NCI-H2029 (cell line): ENCODE measurements around the gene PCGF1.

ENCODE experiments used
- DNase-seq: peaks from one replicate; lab custom pipeline; 2025; lab: John Stamatoyannopoulos, UW

The PCGF1 gene

GRCh38 chr2:74507145-74507925 is at the start of gene PCGF1:
Gene PCGF1 (minus strand): TSS chr2:74507695. CDS start chr2:74507668, 27 bp downstream.
- peak; percentile 93 for DNase-seq

DNA sequence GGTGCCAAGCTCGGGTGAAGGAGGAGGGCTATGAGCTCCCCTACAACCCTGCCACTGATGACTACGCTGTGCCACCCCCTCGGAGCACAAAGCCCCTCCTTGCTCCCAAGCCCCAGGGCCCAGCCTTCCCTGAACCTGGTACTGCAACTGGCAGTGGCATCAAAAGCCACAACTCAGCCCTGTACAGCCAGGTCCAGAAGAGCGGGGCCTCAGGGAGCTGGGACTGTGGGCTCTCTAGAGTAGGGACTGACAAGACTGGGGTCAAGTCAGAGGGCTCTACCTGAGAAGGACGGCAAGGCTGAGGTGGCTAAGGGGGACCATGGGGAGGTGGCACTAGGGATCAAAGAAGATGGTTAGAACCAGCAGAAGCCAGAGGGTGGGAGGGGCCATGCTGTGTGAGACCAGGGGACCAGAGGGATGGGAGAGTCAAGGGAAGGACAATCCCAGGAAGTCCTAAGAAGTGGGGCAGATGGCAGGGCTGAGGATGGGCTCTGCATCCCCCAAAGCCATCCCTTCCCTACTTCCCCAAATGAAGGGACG is 49.4 kb upstream of the PCGF1 start:
- DNase-seq = no peak

DNA sequence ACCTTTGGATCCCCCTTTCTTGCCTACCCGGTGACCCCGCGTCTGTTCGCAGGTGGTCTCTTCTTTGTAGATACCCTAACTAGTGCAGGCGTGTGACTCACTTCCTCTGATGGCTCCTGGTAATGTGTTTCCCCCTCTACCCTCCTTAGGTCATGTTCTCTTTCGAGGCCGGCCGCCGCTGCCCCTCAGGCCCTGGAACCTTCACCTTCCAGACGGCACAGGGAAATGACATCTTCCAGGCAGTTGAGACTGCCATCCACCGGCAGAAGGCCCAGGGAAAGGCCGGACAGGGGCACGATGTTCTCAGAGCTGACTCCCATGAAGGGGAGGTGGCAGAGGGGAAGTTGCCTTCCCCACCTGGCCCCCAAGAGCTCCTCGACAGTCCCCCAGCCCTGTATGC is 48.7 kb upstream of the PCGF1 start:
- DNase-seq = no peak

DNA sequence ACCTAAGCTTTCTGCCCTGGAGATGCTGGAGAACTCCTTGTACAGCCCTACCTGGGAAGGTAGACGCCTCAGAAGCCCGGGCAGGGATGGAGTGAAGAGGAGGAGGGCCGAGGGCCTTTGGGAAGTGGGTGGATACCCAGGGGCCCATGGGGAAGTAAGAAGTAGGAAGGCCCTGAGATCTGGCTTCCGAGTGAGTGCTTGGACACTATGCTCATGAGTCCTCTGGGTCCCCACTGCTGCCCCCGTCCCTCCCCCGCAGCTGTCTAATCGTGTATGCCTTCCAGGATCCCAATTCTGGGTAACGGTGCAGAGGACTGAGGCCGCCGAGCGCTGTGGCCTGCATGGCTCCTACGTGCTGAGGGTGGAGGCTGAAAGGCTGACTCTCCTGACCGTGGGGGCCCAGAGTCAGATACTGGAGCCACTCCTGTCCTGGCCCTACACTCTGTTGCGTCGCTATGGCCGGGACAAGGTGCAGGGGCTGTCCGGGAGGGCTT is 48.2 kb upstream of the PCGF1 start:
- DNase-seq = no peak

- no peak for DNase-seq
Observed at GRCh38 chr2:74554820-74555531, 47.5 kb upstream of the PCGF1 start.

DNA sequence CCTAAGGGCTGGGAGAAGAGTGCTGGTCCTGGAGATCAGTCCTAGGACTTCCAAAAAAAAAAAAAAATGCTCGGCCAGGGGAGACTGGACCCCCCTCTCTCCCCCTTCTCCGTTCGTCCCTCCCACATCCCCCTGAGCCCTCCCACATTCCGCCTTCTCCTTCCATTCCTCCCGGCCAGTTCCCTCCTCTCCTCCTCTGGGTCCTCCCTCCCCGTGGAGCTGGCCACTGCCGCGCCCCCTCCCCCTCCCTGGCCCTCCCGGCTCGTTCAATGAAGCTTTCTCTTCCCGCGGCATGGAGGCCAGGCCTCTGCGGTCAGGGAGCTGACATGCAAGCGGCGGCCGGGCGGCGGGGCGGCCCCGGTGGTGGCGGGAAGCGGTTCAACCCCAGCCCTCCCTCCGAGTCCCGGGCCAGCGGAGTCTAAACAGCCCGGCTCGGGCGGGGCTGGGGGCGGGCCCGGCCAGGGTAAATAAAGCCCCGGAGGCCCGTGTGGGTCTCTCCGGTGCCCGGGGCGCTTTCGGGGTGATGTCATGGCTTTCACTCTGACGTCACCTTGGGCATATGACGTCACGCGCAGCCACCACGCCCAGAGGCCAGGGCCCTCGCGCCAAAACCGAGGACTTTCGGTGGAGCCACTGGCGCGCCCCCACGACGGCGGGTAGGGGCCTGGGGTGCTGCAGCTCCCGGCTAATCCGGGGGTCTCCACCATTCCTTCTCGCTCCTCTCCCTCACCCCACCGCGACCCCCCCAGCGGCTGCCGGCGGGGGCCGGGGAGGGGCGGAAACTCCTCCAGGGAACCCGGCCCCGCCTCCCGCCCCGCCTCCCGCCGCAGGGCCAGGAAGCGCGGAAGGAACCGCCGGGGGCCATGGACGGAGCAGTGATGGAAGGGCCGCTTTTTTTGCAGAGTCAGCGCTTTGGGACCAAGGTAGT is 46.7 kb upstream of the PCGF1 start, which contains the start of the genes DOK1 and LOXL3:
TSS of gene DOK1 (plus strand) at position 829 of the 928 bp plus-strand sequence. CDS start at position 864, 35 bp downstream.
TSS of gene LOXL3 (minus strand) at position 51 of the 928 bp plus-strand sequence. CDS start 1,308 bp downstream, outside the sequence.
- peak; percentile 31 for DNase-seq

- no peak for DNase-seq
Observed at GRCh38 chr2:74552914-74553811, 45.7 kb upstream of the PCGF1 start.

GRCh38 chr2:74551942-74552913 is 44.7 kb upstream of the PCGF1 start:
- DNase-seq = no peak

GRCh38 chr2:74551530-74551929 is 44.0 kb upstream of the PCGF1 start:
- DNase-seq = no peak

GRCh38 chr2:74550231-74550630 is 42.7 kb upstream of the PCGF1 start:
- DNase-seq = no peak

GRCh38 chr2:74548900-74549826 is 41.7 kb upstream of the PCGF1 start:
- DNase-seq = no peak

- DNase-seq = no peak
Observed at GRCh38 chr2:74548285-74548899, 40.9 kb upstream of the PCGF1 start.

- DNase-seq = no peak
Observed at GRCh38 chr2:74546004-74546403, 38.5 kb upstream of the PCGF1 start.

DNA sequence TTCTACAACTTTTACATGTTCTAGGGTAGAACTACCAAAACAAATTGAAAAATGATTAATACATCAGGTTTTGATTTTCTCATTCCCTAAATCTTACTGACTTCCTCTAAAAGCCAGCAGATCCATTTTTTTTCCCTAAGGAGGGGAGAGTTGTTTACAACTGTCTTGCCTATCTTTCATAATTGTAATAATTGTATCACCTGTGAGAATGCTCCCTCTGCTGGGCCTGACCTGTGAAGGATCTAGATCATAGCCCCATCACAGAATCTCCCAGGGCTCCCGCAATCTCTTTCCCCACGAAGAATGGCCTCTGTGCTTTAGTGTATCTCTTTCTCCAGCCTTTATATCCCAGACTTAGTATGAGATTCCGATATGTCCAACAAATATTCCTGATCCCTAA is 37.1 kb upstream of the PCGF1 start:
- DNase-seq = no peak

DNA sequence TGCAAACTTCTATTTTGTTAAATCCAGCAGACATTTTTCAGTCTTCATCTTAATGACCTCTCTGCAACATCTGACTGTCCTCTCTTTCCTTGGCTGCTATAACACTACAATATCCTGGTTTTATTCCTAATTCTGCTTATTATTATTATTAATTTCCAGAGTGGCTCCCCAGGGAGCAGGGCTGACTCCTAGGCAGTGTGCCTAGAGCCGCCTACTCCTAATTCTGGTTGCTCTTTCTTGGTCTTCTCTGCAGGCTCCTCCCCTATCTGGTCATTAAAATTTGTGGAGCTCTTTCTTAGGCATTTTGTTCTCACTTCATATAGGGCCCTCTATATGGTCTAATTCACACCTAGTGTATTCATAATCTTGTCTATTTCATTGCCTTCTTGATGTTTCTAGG is 35.5 kb upstream of the PCGF1 start:
- no peak for DNase-seq

- DNase-seq = no peak
Observed at GRCh38 chr2:74540291-74540690, 32.8 kb upstream of the PCGF1 start.

DNA sequence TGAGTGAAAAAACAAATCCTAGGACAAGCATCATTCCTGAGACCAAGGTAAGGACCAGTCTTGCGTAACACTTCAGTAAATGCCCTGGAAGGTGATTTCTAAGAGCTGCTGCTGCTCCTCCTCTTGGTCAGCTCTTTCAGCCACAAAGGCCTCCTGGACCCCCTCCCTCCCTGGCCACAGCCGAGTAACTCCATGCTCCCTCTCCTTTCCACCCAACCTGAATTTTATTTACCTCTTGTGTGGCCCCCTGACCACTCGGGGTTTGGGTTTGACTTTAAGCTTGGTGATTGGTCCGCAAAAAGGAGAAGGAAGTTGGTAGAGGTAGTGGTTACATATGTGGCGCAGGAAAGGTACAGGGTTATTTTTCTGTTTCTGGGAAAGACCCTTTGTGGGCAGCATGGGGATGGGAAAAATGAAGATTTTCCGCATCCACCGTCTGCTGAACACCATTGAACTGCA is 31.4 kb upstream of the PCGF1 start:
- DNase-seq = no peak

- no peak for DNase-seq
Observed at GRCh38 chr2:74537140-74537539, 29.6 kb upstream of the PCGF1 start.
